Chondrocyte (in vitro differentiated cells): Measurements from ENCODE around the gene BAZ1B. TPM values are rescaled to one million over a fixed set of nuclear protein-coding genes. Genes with fewer than 3 reads are reported as not detected.
A peak's percentile ranks its signal among the peaks of the same experiment; 100 is the strongest.
"Not testable (repeated sequence)": the region's sequence is repeated elsewhere in the genome, so short reads cannot be mapped to it uniquely, and the experiment has no call there.

Source experiments
- DNase-seq: peaks from one replicate; pipeline ENCODE4 v3.0.0; 2021; ENCODE audit warnings: mixed read lengths, low spot score
- H3K27ac Mint-ChIP-seq: one replicate; pipeline ENCODE4 v1.8.0; 2021; ENCODE audit warnings: mild to moderate bottlenecking, moderate library complexity, mixed read lengths; ENCODE audit not compliant: unreplicated experiment
- H3K27me3 Mint-ChIP-seq: 2 replicates; pipeline ENCODE4 v1.8.0; 2021; ENCODE audit warnings: low read depth, mixed read lengths
- H3K36me3 Mint-ChIP-seq: 2 replicates; pipeline ENCODE4 v1.8.0; 2021; ENCODE audit warnings: low read depth, mixed read lengths
- H3K4me1 Mint-ChIP-seq: 2 replicates; pipeline ENCODE4 v1.8.0; 2021; ENCODE audit warnings: low read depth, mild to moderate bottlenecking, mixed read lengths
- H3K4me3 Mint-ChIP-seq: one replicate; pipeline ENCODE4 v1.8.0; 2021; ENCODE audit warnings: mild to moderate bottlenecking, moderate library complexity, mixed read lengths; ENCODE audit not compliant: unreplicated experiment
- H3K9me3 Mint-ChIP-seq: 2 replicates; pipeline ENCODE4 v1.8.0; 2021; ENCODE audit warnings: low read depth, mixed read lengths
- CTCF ChIP-seq: fragments of 200-600 bp; sonication (generic); IDR thresholded peaks from 2 replicates; pipeline ENCODE4 v1.5.0; 2021; ENCODE audit warnings: antibody characterized with exemption, mild to moderate bottlenecking, moderate library complexity
- total RNA-seq: library from RNA; stranded (reverse); gene quantifications from 3 replicates; pipeline ENCODE4 v1.2.1, GENCODE V29; 2021

Gene BAZ1B
- total RNA-seq, 1 donor from 2014 or later: 65.5 TPM

DNA sequence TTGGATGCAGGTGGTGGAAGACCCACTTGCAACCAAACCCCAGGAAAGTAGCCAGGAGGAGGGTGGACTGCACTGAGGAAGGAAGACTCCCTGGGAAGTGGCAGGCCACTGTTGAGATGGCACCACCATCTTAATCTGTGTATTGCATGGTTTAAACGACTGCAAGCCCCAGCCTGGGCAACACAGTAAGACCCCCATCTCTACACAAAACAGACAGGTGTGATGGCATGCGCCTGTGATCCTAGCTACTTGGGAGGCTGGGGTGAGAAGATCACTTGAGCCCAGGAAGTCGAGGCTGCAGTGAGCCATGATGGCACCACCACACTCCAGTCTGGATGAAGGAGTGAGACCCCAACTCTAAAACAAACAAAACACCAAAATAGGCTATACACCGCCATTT lies 45.0 kb upstream of the BAZ1B start:
- H3K4me1 Mint-ChIP-seq: peaks cover 4% of the 10 kb centered on the region
- no peaks in the 10 kb centered on the region for H3K27me3 Mint-ChIP-seq
- DNase-seq: no peak
- H3K36me3 Mint-ChIP-seq: peaks cover 23% of the 10 kb centered on the region
- H3K4me3 Mint-ChIP-seq: no peak overlapping the region
- H3K9me3 Mint-ChIP-seq: no peaks in the 10 kb centered on the region
- TF ChIP-seq CTCF: no peak
- no peak overlapping the region for H3K27ac Mint-ChIP-seq

DNA sequence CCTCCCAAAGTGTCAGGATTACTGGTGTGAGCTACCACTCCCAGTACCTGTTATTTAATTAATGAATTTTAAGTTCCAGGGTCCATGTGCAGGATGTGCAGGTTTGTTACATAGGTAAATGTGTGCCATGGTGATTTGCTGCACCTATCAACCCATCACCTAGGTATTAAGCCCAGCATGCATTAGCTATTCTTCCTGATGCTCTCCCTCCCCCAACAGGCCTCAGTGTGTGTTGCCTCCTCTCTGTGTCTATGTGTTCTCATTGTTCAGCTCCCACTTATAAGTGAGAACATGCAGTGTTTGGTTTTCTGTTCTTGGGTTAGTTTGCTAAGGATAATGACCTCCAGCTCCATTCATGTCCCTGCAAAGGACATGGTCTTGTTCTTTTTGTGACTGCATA lies 44.3 kb upstream of the BAZ1B start:
- H3K36me3 Mint-ChIP-seq: peaks cover 19% of the 10 kb centered on the region
- not testable (repeated sequence) for DNase-seq

GRCh38 chr7:73565675-73566340 lies 43.7 kb upstream of the BAZ1B start:
- Mint-ChIP-seq H3K4me3 (no peak overlapping the region), H3K27me3 (no peaks in the 10 kb centered on the region)

More for the DNA sequence above, 44.3 kb upstream of the BAZ1B start:
- not testable (repeated sequence) for H3K4me1 Mint-ChIP-seq, H3K27me3 Mint-ChIP-seq, H3K9me3 Mint-ChIP-seq, H3K27ac Mint-ChIP-seq, H3K4me3 Mint-ChIP-seq

DNA sequence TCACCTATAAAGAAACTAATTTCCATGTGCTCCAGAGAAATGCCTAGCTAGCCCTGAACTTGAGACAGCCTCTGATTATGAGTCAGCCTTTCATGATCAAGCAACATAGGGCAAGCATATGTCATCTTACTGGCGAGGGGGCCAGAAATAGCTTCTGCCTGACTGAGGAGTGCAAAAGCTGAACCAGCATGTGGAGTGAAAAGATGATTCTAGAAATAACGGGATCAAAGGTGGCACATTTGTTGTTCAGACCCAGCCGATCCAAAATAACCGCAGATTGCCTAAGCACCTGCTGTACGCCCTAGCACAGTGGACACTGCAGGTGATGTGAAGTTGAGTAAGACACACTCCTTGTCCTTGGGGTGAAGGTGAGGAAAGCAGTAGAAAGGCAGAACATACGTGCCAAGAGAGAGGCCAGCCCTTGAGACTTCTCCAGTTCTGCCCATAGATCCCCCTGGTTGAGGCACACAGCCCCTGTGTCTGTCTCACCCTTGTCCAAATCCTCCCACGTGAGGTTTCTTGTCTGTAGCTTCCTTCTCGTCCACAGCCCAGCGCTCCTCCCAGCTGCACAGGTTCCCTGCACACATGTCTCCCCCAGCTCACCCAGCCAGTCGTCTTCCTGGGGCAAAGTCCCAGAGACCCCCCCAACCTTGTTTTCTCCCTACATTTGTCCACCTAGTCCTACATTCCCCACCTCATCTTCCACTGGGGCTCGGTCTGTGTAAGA lies 38.2 kb upstream of the BAZ1B start:
- Mint-ChIP-seq H3K36me3 (no peaks in the 10 kb centered on the region), H3K27ac (peak overlapping the region; percentile 87), H3K4me3 (no peak overlapping the region)

More at GRCh38 chr7:73565675-73566340, 43.7 kb upstream of the BAZ1B start:
- no peak for TF ChIP-seq CTCF
- Mint-ChIP-seq H3K36me3 (peaks cover 15% of the 10 kb centered on the region), H3K9me3 (no peaks in the 10 kb centered on the region), H3K27ac (no peak overlapping the region), H3K4me1 (peaks cover 4% of the 10 kb centered on the region)
- DNase-seq: no peak

GRCh38 chr7:73557397-73558257 lies 35.5 kb upstream of the BAZ1B start, which contains the start of gene BCL7B:
BCL7B (minus strand) TSS chr7:73557690; CDS start chr7:73557578, 112 bp downstream.
- DNase-seq: no peak
- H3K4me1 Mint-ChIP-seq: peaks cover 38% of the 10 kb centered on the region
- peak within 1 kb of the TSS; percentile 93 for H3K27ac Mint-ChIP-seq
- TF ChIP-seq CTCF: no peak
- no peaks in the 10 kb centered on the region for H3K27me3 Mint-ChIP-seq
- H3K4me3 Mint-ChIP-seq: peak within 1 kb of the TSS; percentile 87
- no peaks in the 10 kb centered on the region for H3K36me3 Mint-ChIP-seq
- no peaks in the 10 kb centered on the region for H3K9me3 Mint-ChIP-seq

More for the DNA sequence above, 38.2 kb upstream of the BAZ1B start:
- no peak for DNase-seq
- Mint-ChIP-seq H3K9me3 (no peaks in the 10 kb centered on the region), H3K4me1 (peaks cover 34% of the 10 kb centered on the region), H3K27me3 (no peaks in the 10 kb centered on the region)
- TF ChIP-seq CTCF: no peak
